C4-2B (cell line): ENCODE data around the gene VOPP1.
"Not testable (repeated sequence)": the region's sequence is repeated elsewhere in the genome, so short reads cannot be mapped to it uniquely, and the experiment has no call there.

ENCODE experiments used
- H3K27ac ChIP-seq: fragments of 450-650 bp; 2 replicates; pipeline ENCODE4 v1.5.1; 2017
- CTCF ChIP-seq: fragments of 450-650 bp; conservative IDR thresholded peaks from 2 replicates; pipeline ENCODE4 v1.5.1; 2017; ENCODE audit warnings: mild to moderate bottlenecking
- ZFX ChIP-seq: fragments of 450-650 bp; IDR thresholded peaks from 2 replicates; pipeline ENCODE4 v1.6.1; 2017

VOPP1 gene

DNA sequence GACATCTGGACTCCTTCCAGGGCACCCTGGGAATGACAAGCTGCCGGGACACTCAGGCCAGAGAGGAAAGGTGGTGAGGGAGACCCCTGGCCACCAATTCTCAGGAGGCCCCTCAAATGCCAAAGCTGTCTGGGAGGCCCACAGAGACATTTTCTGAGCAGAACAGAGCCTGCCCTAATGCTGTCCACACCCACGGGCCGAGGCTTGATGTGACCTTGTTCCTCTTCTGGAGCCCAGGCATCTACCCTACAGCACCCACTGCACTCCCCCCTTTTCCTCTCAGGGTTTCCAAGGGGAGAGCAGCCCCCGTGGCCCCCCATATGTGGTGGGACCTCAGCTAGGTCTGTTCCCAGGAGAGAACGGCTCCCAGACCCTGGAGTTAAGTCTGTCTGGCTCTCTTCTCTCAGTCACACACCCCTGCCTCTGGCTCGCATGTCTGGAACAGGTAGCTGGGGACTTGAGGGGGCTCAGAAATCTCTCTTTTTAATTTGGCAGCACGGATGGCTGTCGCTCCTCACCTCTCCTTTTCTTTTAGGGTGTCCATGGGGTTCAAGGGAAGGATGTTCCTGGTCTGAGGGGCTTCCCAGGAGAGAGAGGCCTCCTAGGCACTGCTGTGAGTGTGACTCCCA is 16.8 kb upstream of the VOPP1 start:
- TF ChIP-seq ZFX (no peak), CTCF (no peak)
- H3K27ac ChIP-seq = no peak overlapping the region

GRCh38 chr7:55588379-55588699 is 16.0 kb upstream of the VOPP1 start:
- no peak for TF ChIP-seq ZFX
- no peak for TF ChIP-seq CTCF
- no peak overlapping the region for H3K27ac ChIP-seq

DNA sequence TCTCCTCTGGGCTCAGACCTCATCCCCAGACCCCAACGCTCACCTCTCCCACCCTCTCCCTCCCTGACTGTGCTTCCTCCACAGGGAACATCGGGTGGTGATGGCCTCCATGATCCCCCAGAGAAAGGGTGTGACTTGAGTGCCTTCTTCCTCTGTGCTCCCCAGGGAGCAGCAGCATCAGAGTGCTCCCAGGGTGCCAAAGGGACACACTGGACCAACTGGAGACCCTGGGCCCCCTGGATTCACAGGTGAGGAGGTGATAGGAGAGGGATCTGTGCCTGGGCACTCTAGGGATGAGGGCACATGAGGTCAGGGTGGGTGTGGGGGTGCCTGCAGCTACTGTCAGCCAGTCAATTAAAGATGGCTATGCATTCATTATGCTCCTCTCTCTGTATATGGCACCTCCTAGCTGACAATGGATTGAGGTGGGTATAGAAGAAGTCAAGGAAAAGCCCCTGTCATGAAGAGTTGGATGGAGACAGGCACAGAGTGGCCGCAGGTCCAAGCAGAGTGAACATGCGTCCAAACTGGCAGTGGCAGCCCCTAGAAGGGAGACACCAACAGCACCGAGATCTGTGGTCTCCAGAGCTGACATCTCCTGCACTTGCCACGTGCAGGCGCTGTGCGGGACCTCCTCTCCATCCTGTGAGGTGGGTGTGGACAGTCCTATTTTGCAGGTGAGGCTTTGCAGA is 15.5 kb upstream of the VOPP1 start:
- TF ChIP-seq ZFX = no peak
- no peak overlapping the region for H3K27ac ChIP-seq

DNA sequence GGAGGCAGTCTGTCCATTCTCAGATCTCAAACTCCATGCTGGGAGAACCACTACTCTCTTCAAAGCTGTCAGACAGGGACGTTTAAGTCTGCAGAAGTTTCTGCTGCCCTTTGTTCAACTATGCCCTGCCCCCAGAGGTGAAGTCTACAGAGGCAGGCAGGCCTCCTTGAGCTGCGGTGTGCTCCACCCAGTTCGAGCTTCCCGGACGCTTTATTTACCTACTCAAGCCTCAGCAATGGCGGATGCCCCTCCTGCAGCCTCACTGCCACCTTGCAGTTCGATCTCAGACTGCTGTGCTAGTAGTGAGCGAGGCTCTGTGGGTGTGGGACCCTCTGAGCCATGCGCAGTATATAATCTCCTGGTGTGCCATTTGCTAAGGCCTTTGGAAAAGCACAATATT is 10.4 kb upstream of the VOPP1 start:
- H3K27ac ChIP-seq = not testable (repeated sequence)

DNA sequence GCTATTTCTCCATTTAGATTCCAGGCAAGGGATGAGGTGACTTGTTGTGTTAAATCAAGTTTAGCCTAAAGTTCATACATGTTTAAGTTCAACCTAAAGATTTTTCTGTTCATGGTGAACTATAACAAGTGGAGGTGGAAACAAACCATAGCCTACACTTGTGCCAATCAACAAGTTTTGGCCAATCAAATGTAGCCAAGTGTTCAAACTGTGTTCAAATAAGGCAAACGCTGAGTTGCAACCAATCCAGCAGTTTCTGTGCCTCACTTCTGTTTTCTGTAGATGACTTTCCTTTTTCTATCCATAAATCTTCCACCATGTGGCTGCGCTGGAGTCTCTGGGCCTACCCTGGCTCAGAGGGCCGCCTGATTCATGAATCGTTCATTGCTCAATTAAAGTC is 4.5 kb upstream of the VOPP1 start:
- no peak overlapping the region for H3K27ac ChIP-seq
- TF ChIP-seq CTCF (no peak), ZFX (no peak)

DNA sequence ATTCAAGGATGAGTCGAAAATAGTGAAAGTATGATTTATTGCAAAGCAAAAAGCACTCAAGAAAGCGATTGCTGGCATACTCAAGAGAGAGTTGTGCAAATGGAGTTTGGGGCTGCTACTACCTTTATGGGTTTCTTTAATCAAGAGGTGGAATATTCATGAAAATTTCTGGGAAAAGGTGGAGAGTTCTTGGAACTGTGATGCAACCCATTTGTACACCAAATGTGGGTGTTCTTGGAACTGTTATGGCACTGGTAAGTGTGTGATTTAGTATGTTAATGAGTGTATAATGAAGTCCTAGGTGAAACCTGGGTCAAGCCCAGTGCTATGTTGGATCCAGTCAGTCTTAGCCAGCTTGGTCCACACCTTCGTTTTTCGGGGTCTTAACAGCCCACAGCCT is 3.4 kb upstream of the VOPP1 start:
- TF ChIP-seq ZFX = no peak
- no peak for TF ChIP-seq CTCF
- H3K27ac ChIP-seq = no peak overlapping the region

DNA sequence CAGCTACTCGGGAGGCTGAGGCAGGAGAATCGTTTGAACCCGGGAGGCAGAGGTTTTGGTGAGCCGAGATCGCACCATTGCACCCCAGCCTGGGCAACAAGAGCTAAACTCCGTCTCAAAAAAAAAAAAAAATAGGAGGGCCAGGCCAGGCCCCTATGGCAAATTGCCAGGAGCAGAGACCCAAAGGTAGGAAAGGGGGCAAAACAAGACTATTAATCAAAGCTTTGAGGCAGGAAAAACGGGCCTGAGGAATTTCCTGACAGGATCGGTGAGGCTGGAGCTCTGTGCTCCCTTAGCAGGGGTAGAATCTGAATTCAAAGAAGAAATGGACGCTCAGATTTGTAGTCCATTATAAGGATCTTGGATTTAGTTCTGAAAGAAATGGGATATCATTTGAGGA is 2.8 kb upstream of the VOPP1 start:
- no peak for TF ChIP-seq CTCF
- H3K27ac ChIP-seq = no peak overlapping the region

DNA sequence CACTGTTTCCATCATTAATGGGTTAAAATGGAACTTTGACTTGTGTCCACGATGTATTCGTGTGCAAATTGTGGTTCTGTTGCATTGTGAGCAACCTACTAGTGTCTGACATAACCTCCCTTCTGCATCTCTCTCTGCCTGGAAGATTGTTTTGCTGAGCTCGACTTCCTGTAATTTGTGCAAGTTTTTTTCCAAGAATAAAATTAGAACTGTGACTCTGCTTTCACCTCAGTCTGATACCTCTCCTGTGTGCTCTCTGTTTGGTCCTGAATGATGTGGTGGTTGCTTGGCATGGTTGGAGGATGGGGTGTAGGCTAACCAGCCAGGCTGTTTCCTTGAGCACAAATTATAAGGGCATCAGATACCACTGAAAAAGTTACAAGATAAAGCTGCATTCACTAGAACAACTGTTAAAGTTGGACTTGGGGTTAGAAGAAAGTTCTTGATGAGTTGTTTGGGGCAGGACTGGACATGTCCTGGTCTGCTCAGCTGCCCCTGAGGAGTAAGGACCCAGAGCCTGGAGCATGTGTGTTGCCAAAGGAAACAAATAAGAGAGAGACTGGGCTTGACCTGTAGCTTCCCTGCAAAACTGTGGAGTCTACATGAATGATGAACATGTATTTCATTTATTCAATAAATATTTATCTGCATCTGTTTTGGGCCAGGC is 1.9 kb upstream of the VOPP1 start:
- no peak for TF ChIP-seq ZFX
- no peak for TF ChIP-seq CTCF

More for the DNA sequence above, 1.9 kb upstream of the VOPP1 start:
- no peak overlapping the region for H3K27ac ChIP-seq
